H1 (cell line): ENCODE results near the gene ETNK1. TPM values are rescaled to one million over a fixed set of nuclear protein-coding genes. Genes with fewer than 3 reads are reported as not detected.

Experiments
- CTCF ChIA-PET: fragments of 300-600 bp; sonication (Branson Sonifier 250); formaldehyde crosslinking; loops from one replicate; lab custom pipeline; 2021; ENCODE audit not compliant: partially characterized antibody; lab: Charles Lee
- POLR2A ChIA-PET: fragments of 300-600 bp; sonication (Branson Sonifier 250); formaldehyde crosslinking; loops from one replicate; lab custom pipeline; 2021; ENCODE audit warnings: inconsistent platforms; ENCODE audit not compliant: partially characterized antibody; lab: Charles Lee
- DNase-seq, 2 experiments: peaks; one replicate each; pipeline versions ENCODE4 v3.0.0 to v3.0.0-alpha.2; 2010 to 2022; ENCODE audit warnings: low spot score in 2 of 2, low read depth in 1 of 2, mixed read lengths in 1 of 2
- FAIRE-seq: peaks from 2 replicates; lab custom pipeline; 2011; peaks lifted over from hg19 to GRCh38; lab: Jason Lieb, UNC
- H2AFZ ChIP-seq: 2 replicates; pipeline ENCODE4 v1.8.1; 2012; ENCODE audit warnings: low read length, inconsistent platforms
- H2AK5ac ChIP-seq: 2 replicates; pipeline ENCODE4 v1.6.1; 2013; ENCODE audit warnings: low read depth, low read length
- H2BK120ac ChIP-seq: replicated peaks from 2 replicates; pipeline ENCODE3; 2013; ENCODE audit warnings: low read depth, low read length, inconsistent platforms
- H2BK12ac ChIP-seq: 2 replicates; pipeline ENCODE4 v1.6.1; 2013; ENCODE audit warnings: low read depth, low read length
- H2BK15ac ChIP-seq: 2 replicates; pipeline ENCODE4 v1.6.1; 2013; ENCODE audit warnings: low read length
- H2BK20ac ChIP-seq: 2 replicates; pipeline ENCODE4 v1.6.1; 2013; ENCODE audit warnings: low read length
- H2BK5ac ChIP-seq: 2 replicates; pipeline ENCODE4 v1.6.1; 2013; ENCODE audit warnings: low read depth, low read length
- H3K14ac ChIP-seq: 2 replicates; pipeline ENCODE4 v1.6.1; 2013; ENCODE audit warnings: inconsistent platforms; ENCODE audit not compliant: insufficient read length
- H3K18ac ChIP-seq: 2 replicates; pipeline ENCODE4 v1.6.1; 2013; ENCODE audit warnings: low read length; ENCODE audit errors: extremely low read depth
- H3K23ac ChIP-seq: 2 replicates; pipeline ENCODE4 v1.6.1; 2013; ENCODE audit warnings: inconsistent platforms; ENCODE audit not compliant: insufficient read length
- H3K23me2 ChIP-seq: 2 replicates; pipeline ENCODE4 v1.6.1; 2013; ENCODE audit warnings: low read depth, low read length
- H3K27ac ChIP-seq: 2 replicates; pipeline ENCODE4 v1.6.1; 2011; ENCODE audit warnings: low read depth, low read length, inconsistent platforms
- H3K27me3 ChIP-seq, 4 experiments: replicated peaks in 1 of 4; 1 replicate in 1 of 4; 2 replicates in 3 of 4; pipeline versions ENCODE4 v1.6.1 to v1.8.1; 2011 to 2013; ENCODE audit warnings: low read length in 3 of 4, mild to moderate bottlenecking in 3 of 4, inconsistent platforms in 2 of 4, mixed read lengths in 2 of 4, moderate library complexity in 1 of 4; ENCODE audit not compliant: control insufficient read depth in 3 of 4, insufficient read depth in 3 of 4; ENCODE audit errors: extremely low read depth in 1 of 4
- H3K36me3 ChIP-seq, 4 experiments: 2 replicates each; pipeline versions ENCODE4 v1.6.1 to v1.8.1; 2011 to 2013; ENCODE audit warnings: mild to moderate bottlenecking in 4 of 4, low read length in 3 of 4, moderate library complexity in 2 of 4, control low read depth in 1 of 4, inconsistent platforms in 1 of 4; ENCODE audit not compliant: insufficient read depth in 4 of 4, control insufficient read depth in 2 of 4
- H3K4ac ChIP-seq: replicated peaks from 2 replicates; pipeline ENCODE3; 2013; ENCODE audit warnings: low read length, low read depth, mixed read lengths, inconsistent platforms; ENCODE audit not compliant: insufficient read length
- H3K4me1 ChIP-seq, 4 experiments: replicated peaks in 1 of 4; 1 replicate in 1 of 4; 2 replicates in 3 of 4; pipeline versions ENCODE4 v1.6.1 to v1.8.1; 2011 to 2013; ENCODE audit warnings: low read length in 3 of 4, inconsistent platforms in 2 of 4, mixed read lengths in 1 of 4; ENCODE audit not compliant: insufficient read depth in 4 of 4, control insufficient read depth in 3 of 4
- H3K4me2 ChIP-seq, 2 experiments: 2 replicates each; pipeline versions ENCODE4 v1.6.1 to v1.8.1; 2011 to 2013; ENCODE audit warnings: low read depth in 2 of 2, low read length in 2 of 2, control low read depth in 1 of 2, inconsistent platforms in 1 of 2, mild to moderate bottlenecking in 1 of 2; ENCODE audit not compliant: insufficient read depth in 1 of 2
- H3K4me3 ChIP-seq, 4 experiments: fragments of 200-600, 300-600 bp in 1 of 4; sonication (generic), shearing (Covaris generic), sonication (Bioruptor Twin) in 1 of 4; 2 replicates each; pipeline versions ENCODE4 v1.5.1 to v1.8.1; 2011 to 2016; ENCODE audit warnings: low read length in 4 of 4, low read depth in 3 of 4, control low read depth in 2 of 4, inconsistent platforms in 2 of 4, mild to moderate bottlenecking in 2 of 4, mixed read lengths in 1 of 4, moderate library complexity in 1 of 4; ENCODE audit not compliant: insufficient read depth in 2 of 4; ENCODE audit errors: extremely low read depth in 1 of 4
- H3K56ac ChIP-seq: replicated peaks from 2 replicates; pipeline ENCODE3; 2013; ENCODE audit warnings: low read depth, mild to moderate bottlenecking, mixed read lengths, low read length, inconsistent platforms; ENCODE audit not compliant: insufficient read length
- H3K79me1 ChIP-seq: 2 replicates; pipeline ENCODE4 v1.6.1; 2013; ENCODE audit warnings: low read depth, low read length, control low read depth
- H3K79me2 ChIP-seq, 2 experiments: 2 replicates each; pipeline versions ENCODE4 v1.6.1 to v1.8.1; 2012 to 2013; ENCODE audit warnings: low read length in 2 of 2, mild to moderate bottlenecking in 2 of 2, inconsistent platforms in 1 of 2; ENCODE audit not compliant: insufficient read depth in 2 of 2, control insufficient read depth in 1 of 2
- H3K9ac ChIP-seq, 4 experiments: replicated peaks in 1 of 4; 1 replicate in 1 of 4; 2 replicates in 3 of 4; pipeline versions ENCODE4 v1.6.1 to v1.8.1; 2011 to 2013; ENCODE audit warnings: low read depth in 3 of 4, low read length in 3 of 4, control low read depth in 2 of 4, mild to moderate bottlenecking in 2 of 4, moderate library complexity in 2 of 4, inconsistent platforms in 1 of 4; ENCODE audit errors: extremely low read depth in 1 of 4
- H3K9me3 ChIP-seq, 2 experiments: 2 replicates each; pipeline versions ENCODE4 v1.6.1 to v1.8.1; 2012 to 2013; ENCODE audit warnings: mild to moderate bottlenecking in 2 of 2, moderate library complexity in 2 of 2, control low read depth in 1 of 2, inconsistent platforms in 1 of 2, low read depth in 1 of 2, low read length in 1 of 2, mixed read lengths in 1 of 2; ENCODE audit not compliant: insufficient read depth in 2 of 2
- H4K20me1 ChIP-seq, 2 experiments: replicated peaks in 1 of 2; 2 replicates each; pipeline versions ENCODE3 to v1.8.1; 2011 to 2013; ENCODE audit warnings: inconsistent platforms in 2 of 2, low read length in 2 of 2, mild to moderate bottlenecking in 1 of 2; ENCODE audit not compliant: insufficient read depth in 2 of 2, control insufficient read depth in 1 of 2
- H4K5ac ChIP-seq: 2 replicates; pipeline ENCODE4 v1.6.1; 2013; ENCODE audit warnings: low read length, low read depth, mixed read lengths, inconsistent platforms; ENCODE audit not compliant: insufficient read length
- H4K8ac ChIP-seq: 2 replicates; pipeline ENCODE4 v1.8.0; 2013; ENCODE audit warnings: mild to moderate bottlenecking, moderate library complexity, low read length, inconsistent platforms; ENCODE audit not compliant: insufficient read depth; ENCODE audit errors: extremely low read depth
- H4K91ac ChIP-seq: replicated peaks from 2 replicates; pipeline ENCODE3; 2013; ENCODE audit warnings: low read length, mixed read lengths, inconsistent platforms; ENCODE audit not compliant: insufficient read length
- TEAD4 ChIP-seq: IDR thresholded peaks from 2 replicates; pipeline ENCODE4 v1.6.1; 2012; ENCODE audit warnings: low read depth, low read length, inconsistent platforms, mixed read lengths
- polyA plus RNA-seq, 7 experiments: library from polyadenylated mRNA; depleted of rRNA in 3 of 7; stranded (reverse) in 5 of 7; unstranded in 2 of 7; fragments of >200 nt in 5 of 7; fragments of 200-250 nt in 2 of 7; gene quantifications; 1 replicate in 5 of 7; 2 replicates in 1 of 7; 4 replicates in 1 of 7; pipeline versions ENCODE4 v1.2.1 to v1.2.3, GENCODE V29; 2011 to 2013; ENCODE audit warnings: missing spikeins in 2 of 7, mixed read lengths in 2 of 7
- total RNA-seq: library from RNA; stranded (reverse); fragmentation: NEBNext Ultra II Directional; extraction: Animal tissue kit (Norgen Biotek cat#: 25700); gene quantifications from 2 replicates; pipeline ENCODE4 v1.2.1, GENCODE V29; 2021

ETNK1 gene
- total and polyA plus RNA-seq, 2 of the 8 experiments (the other 6 are each of a cell fraction or from before 2014, with no cell fraction given): 11.6 to 82.7 TPM

DNA sequence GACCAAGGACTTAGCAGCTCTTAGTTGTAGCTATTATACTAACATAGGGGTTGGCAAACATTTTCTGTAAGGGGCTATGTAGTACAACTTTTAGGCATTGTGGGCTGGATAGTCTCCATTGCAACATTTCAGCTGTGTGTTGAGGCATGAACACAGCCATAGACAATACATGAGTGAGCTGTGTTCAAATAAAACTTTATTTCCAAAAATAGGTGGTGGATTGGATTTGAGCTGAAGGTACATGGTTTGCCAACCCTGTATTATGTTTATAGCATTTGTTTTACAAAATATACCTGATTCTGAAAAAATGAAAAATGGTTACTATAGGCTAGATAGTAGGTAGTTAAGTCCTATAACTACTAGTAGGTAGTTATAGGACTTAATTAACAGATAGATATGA, 40.5 kb downstream of the ETNK1 start:
- Histone ChIP-seq H2AK5ac (no peak overlapping the region), H3K23ac (no peak overlapping the region), H3K27ac (no peak overlapping the region), H3K4ac (no peak overlapping the region), H3K18ac (no peak overlapping the region), H2BK120ac (no peak overlapping the region), H3K27me3 (no peaks in the 10 kb centered on the region)
- TF ChIP-seq TEAD4: no peak
- TF ChIP-seq, all 59 proteins: peak for 0
- H2AFZ ChIP-seq: no peak overlapping the region
- H3K36me3 ChIP-seq: peaks cover 0 to 14% (median 1%) of the 10 kb centered on the region in 4 experiments; a peak in 1 of 8 replicates
- FAIRE-seq: no peak
- no peaks in the 10 kb centered on the region for H3K79me1 ChIP-seq
- CTCF ChIA-PET: no interaction called here
- H3K4me1 ChIP-seq: no peaks in the 10 kb centered on the region
- POLR2A ChIA-PET: interaction anchor here (0.7 to 1.0 kb wide), 2 partner anchors 9 kb away, joined by 3 read pairs; no protein-coding TSS in a partner anchor
- H2BK15ac ChIP-seq: no peak overlapping the region
- H3K4me2 ChIP-seq: no peak overlapping the region
- no peak overlapping the region for H4K91ac ChIP-seq
- no peak overlapping the region for H3K9ac ChIP-seq
- no peaks in the 10 kb centered on the region for H3K23me2 ChIP-seq
- H4K20me1 ChIP-seq: peaks cover 0 to 2% of the 10 kb centered on the region in 2 experiments
- H3K14ac ChIP-seq: no peak overlapping the region
- no peaks in the 10 kb centered on the region for H3K9me3 ChIP-seq
- H2BK5ac ChIP-seq: no peak overlapping the region
- no peak overlapping the region for H2BK20ac ChIP-seq
- no peak for DNase-seq
- H4K8ac ChIP-seq: no peak overlapping the region
- H3K56ac ChIP-seq: no peak overlapping the region
- no peak overlapping the region for H3K4me3 ChIP-seq
- no peak overlapping the region for H4K5ac ChIP-seq
- no peaks in the 10 kb centered on the region for H3K79me2 ChIP-seq
- H2BK12ac ChIP-seq: no peak overlapping the region
